Neural progenitor cell (in vitro differentiated cells): ENCODE results near the gene NR3C2. TPM values are rescaled to one million over a fixed set of nuclear protein-coding genes. Genes with fewer than 3 reads are reported as not detected.

Experiments used
- DNase-seq: peaks from one replicate; pipeline ENCODE4 v3.0.0-alpha.2; 2016; ENCODE audit warnings: low spot score
- H2AFZ ChIP-seq: fragments of 200-600 bp; sonication (generic); replicated peaks from 2 replicates; pipeline ENCODE4 v1.6.1; 2016; ENCODE audit warnings: antibody characterized with exemption
- H3F3A ChIP-seq: fragments of 200-600 bp; sonication (generic); 2 replicates; pipeline ENCODE4 v1.6.1; 2016; ENCODE audit warnings: antibody characterized with exemption, low read depth
- H3K27ac ChIP-seq: fragments of 200-600 bp; sonication (generic); 2 replicates; pipeline ENCODE4 v1.5.1; 2016; ENCODE audit warnings: mild to moderate bottlenecking
- H3K27me3 ChIP-seq: fragments of 200-600 bp; sonication (generic); 2 replicates; pipeline ENCODE4 v1.6.1; 2016; ENCODE audit warnings: mild to moderate bottlenecking, moderate library complexity
- H3K36me3 ChIP-seq: fragments of 200-600 bp; sonication (generic); 2 replicates; pipeline ENCODE4 v1.5.1; 2016
- H3K4me1 ChIP-seq: fragments of 200-600 bp; sonication (generic); 2 replicates; pipeline ENCODE4 v1.6.1; 2016; ENCODE audit warnings: mixed run types
- H3K4me2 ChIP-seq: fragments of 200-600 bp; sonication (generic); 2 replicates; pipeline ENCODE4 v1.6.1; 2016
- H3K4me3 ChIP-seq: fragments of 200-600 bp; sonication (generic); 2 replicates; pipeline ENCODE4 v1.5.1; 2016
- H3K79me2 ChIP-seq: fragments of 200-600 bp; sonication (generic); 2 replicates; pipeline ENCODE4 v1.6.1; 2016; ENCODE audit warnings: low read depth
- H3K9ac ChIP-seq: fragments of 200-600 bp; sonication (generic); 2 replicates; pipeline ENCODE4 v1.6.1; 2016
- H3K9me3 ChIP-seq: fragments of 200-600 bp; sonication (generic); 2 replicates; pipeline ENCODE4 v1.5.1; 2016; ENCODE audit warnings: low read depth
- H4K20me1 ChIP-seq: fragments of 200-600 bp; sonication (generic); 2 replicates; pipeline ENCODE4 v1.6.1; 2016; ENCODE audit warnings: low read depth
- H3K27ac Mint-ChIP-seq: 3 replicates; pipeline ENCODE4 v1.8.0; 2021; ENCODE audit warnings: mixed read lengths
- H3K27me3 Mint-ChIP-seq: 2 replicates; pipeline ENCODE4 v1.8.0; 2022; ENCODE audit warnings: low read depth, mild to moderate bottlenecking, inconsistent platforms, moderate library complexity, mixed read lengths; ENCODE audit not compliant: insufficient read depth
- H3K36me3 Mint-ChIP-seq: 3 replicates; pipeline ENCODE4 v1.8.0; 2021; ENCODE audit warnings: mixed read lengths
- H3K4me1 Mint-ChIP-seq: 3 replicates; pipeline ENCODE4 v1.8.0; 2021; ENCODE audit warnings: mixed read lengths
- H3K4me3 Mint-ChIP-seq: 3 replicates; pipeline ENCODE4 v1.8.0; 2021; ENCODE audit warnings: mild to moderate bottlenecking, moderate library complexity, mixed read lengths
- H3K9me3 Mint-ChIP-seq: 3 replicates; pipeline ENCODE4 v1.8.0; 2020; ENCODE audit warnings: mixed read lengths
- CTCF ChIP-seq: fragments of 200-600 bp; sonication (generic); IDR thresholded peaks from 2 replicates; pipeline ENCODE4 v1.5.1; 2017; ENCODE audit warnings: antibody characterized with exemption, mild to moderate bottlenecking
- EZH2 ChIP-seq: fragments of 200-600 bp; sonication (generic); IDR thresholded peaks from 2 replicates; pipeline ENCODE4 v1.6.1; 2017; ENCODE audit warnings: antibody characterized with exemption, mild to moderate bottlenecking, moderate library complexity
- EZH2phosphoT487 ChIP-seq: fragments of 200-600 bp; sonication (generic); IDR thresholded peaks from 2 replicates; pipeline ENCODE4 v1.6.1; 2017; ENCODE audit warnings: antibody characterized with exemption
- total RNA-seq: library from RNA; depleted of rRNA; stranded (reverse); fragments of >200 nt; gene quantifications from 2 replicates; pipeline ENCODE4 v1.2.3, GENCODE V29; 2015; ENCODE audit warnings: low replicate concordance

NR3C2 gene
- total RNA-seq, 1 donor from 2014 or later: 0.73 TPM

DNA sequence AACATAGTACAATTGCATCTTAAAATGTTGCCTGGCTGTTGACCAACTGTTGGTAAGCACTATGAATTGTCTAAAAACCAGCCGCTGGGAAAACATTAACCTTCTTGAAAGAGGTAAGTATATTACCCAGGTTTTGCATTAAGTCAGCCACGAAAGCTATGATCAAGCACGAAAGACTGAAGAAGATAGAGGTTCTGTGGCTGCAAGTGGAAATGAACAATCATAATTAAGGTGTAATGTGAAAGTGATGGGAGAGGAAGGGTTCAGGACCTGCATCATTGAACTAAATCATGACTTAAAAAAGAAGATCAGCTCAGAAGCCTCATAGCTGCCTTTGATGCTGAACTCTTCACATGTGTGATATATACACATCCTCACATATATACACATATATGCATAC, 341.0 kb downstream of the NR3C2 start:
- DNase-seq: no peak
- H4K20me1 ChIP-seq: no peaks in the 10 kb centered on the region
- Mint-ChIP-seq H3K27me3 (peaks cover 3% of the 10 kb centered on the region), H3K4me3 (no peak overlapping the region), H3K36me3 (no peaks in the 10 kb centered on the region), H3K9me3 (peaks cover 14% of the 10 kb centered on the region), H3K4me1 (peaks cover 10% of the 10 kb centered on the region), H3K27ac (no peak overlapping the region)
- H3K79me2 ChIP-seq: no peaks in the 10 kb centered on the region
- no peak overlapping the region for H3K4me3 ChIP-seq
- H3K9ac ChIP-seq: no peak overlapping the region
- no peak for TF ChIP-seq EZH2phosphoT487
- TF ChIP-seq CTCF: no peak
- TF ChIP-seq EZH2: no peak
- H2AFZ ChIP-seq: no peak overlapping the region
- H3K27me3 ChIP-seq: no peaks in the 10 kb centered on the region
- no peaks in the 10 kb centered on the region for H3F3A ChIP-seq
- H3K36me3 ChIP-seq: no peaks in the 10 kb centered on the region
- no peaks in the 10 kb centered on the region for H3K9me3 ChIP-seq
- H3K4me1 ChIP-seq: no peaks in the 10 kb centered on the region
- H3K27ac ChIP-seq: no peak overlapping the region
- no peak overlapping the region for H3K4me2 ChIP-seq

DNA sequence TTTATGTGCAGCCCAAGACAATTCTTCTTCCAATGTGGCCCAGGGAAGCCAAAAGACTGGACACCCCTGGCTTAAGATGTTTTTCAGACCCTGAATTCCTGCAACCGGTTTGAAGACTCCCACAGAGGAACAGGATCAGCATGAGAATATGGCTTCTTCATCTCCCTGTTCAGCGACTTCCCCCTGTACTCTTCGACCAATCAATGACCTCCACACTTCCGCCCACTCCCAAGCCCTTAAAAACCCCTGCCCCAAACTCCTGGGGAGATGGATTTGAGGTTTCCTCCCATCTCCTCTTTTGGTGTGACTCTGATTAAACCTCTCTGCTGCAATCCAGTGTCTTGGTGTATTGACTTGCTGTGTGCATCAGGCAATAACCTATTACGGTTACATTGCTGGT, 344.4 kb downstream of the NR3C2 start:
- peaks cover 10% of the 10 kb centered on the region for H3K4me1 Mint-ChIP-seq
- no peaks in the 10 kb centered on the region for H3K27me3 ChIP-seq
- H2AFZ ChIP-seq: no peak overlapping the region
- H3K4me1 ChIP-seq: no peaks in the 10 kb centered on the region
- H3K4me2 ChIP-seq: no peak overlapping the region
- H3K4me3 ChIP-seq: no peak overlapping the region
- H3K27ac Mint-ChIP-seq: no peak overlapping the region
- no peaks in the 10 kb centered on the region for H3K27me3 Mint-ChIP-seq
- H3K9ac ChIP-seq: no peak overlapping the region
- TF ChIP-seq EZH2phosphoT487 (no peak), CTCF (no peak), EZH2 (no peak)
- H3K9me3 Mint-ChIP-seq: no peaks in the 10 kb centered on the region
- no peak overlapping the region for H3K27ac ChIP-seq
- no peaks in the 10 kb centered on the region for H3F3A ChIP-seq
- no peaks in the 10 kb centered on the region for H4K20me1 ChIP-seq
- no peak for DNase-seq
- H3K4me3 Mint-ChIP-seq: no peak overlapping the region
- no peaks in the 10 kb centered on the region for H3K36me3 Mint-ChIP-seq
- no peaks in the 10 kb centered on the region for H3K9me3 ChIP-seq
- H3K36me3 ChIP-seq: no peaks in the 10 kb centered on the region
- no peaks in the 10 kb centered on the region for H3K79me2 ChIP-seq

GRCh38 chr4:148095346-148095923, 346.8 kb downstream of the NR3C2 start:
- DNase-seq: no peak
- no peaks in the 10 kb centered on the region for H3K27me3 ChIP-seq
- no peak for TF ChIP-seq CTCF
- no peak for TF ChIP-seq EZH2phosphoT487
- TF ChIP-seq EZH2: no peak
- Mint-ChIP-seq H3K4me3 (no peak overlapping the region), H3K27me3 (no peaks in the 10 kb centered on the region), H3K9me3 (no peaks in the 10 kb centered on the region), H3K4me1 (peaks cover 4% of the 10 kb centered on the region), H3K27ac (no peak overlapping the region), H3K36me3 (no peaks in the 10 kb centered on the region)
- H3K4me3 ChIP-seq: no peak overlapping the region
- no peaks in the 10 kb centered on the region for H4K20me1 ChIP-seq
- no peak overlapping the region for H3K27ac ChIP-seq
- H2AFZ ChIP-seq: no peak overlapping the region
- no peaks in the 10 kb centered on the region for H3K4me1 ChIP-seq
- no peaks in the 10 kb centered on the region for H3K79me2 ChIP-seq
- H3K36me3 ChIP-seq: no peaks in the 10 kb centered on the region
- H3K4me2 ChIP-seq: no peak overlapping the region
- H3F3A ChIP-seq: no peaks in the 10 kb centered on the region
- H3K9ac ChIP-seq: no peak overlapping the region
- H3K9me3 ChIP-seq: no peaks in the 10 kb centered on the region
